Measurements from ENCODE around the gene ZNF684. TPM values are rescaled to one million over a fixed set of nuclear protein-coding genes. Genes with fewer than 3 reads are reported as not detected.
"Not testable (repeated sequence)": the region's sequence is repeated elsewhere in the genome, so short reads cannot be mapped to it uniquely, and the experiment has no call there.

Gene ZNF684
- total RNA-seq: 10 to 100 TPM in 1 of 4 donors, 1 to 10 TPM in 3; 2.3 to 11.5 (median 5.0) TPM

DNA sequence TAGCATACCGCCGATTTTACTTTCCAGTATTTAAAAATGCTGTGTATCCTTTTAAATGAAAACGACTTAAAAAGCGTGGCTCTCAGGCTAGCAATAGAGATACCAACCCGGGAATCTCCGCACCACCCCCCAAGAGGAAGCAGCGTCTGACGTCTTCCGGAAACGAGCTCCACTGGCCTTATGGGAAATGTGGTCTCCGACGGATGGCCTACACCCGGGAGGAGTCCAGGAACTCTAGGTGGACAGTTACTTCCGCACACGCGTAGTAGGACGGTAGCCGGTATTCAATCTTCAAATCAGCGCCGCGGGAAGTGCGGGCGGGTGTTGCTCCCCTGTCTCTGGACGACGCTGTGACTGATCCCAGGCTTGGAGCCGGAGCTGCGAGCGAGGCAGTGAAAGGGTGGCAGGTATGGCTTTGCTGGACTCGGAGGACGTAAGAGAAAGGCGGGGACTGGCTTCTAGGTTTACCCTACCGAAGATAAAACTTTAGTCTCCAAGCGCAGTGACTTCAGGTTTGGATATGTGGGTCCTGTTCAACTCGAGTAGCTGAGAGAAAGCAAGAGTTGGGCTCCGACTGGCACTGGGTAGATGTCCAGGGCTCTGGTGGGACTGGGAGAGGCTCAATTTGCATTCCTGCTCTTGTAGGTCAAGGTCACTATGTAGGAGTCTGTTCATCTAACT, at the start of gene ZNF684:
TSS of gene ZNF684 (plus strand) at position 257 of the 681 bp plus-strand sequence. CDS start 1,530 bp downstream, outside the sequence.
- H3K27me3 ChIP-seq: no peaks in the 10 kb centered on the region
- no peaks in the 10 kb centered on the region for H3K9me3 ChIP-seq
- TF ChIP-seq, protein P1, sequence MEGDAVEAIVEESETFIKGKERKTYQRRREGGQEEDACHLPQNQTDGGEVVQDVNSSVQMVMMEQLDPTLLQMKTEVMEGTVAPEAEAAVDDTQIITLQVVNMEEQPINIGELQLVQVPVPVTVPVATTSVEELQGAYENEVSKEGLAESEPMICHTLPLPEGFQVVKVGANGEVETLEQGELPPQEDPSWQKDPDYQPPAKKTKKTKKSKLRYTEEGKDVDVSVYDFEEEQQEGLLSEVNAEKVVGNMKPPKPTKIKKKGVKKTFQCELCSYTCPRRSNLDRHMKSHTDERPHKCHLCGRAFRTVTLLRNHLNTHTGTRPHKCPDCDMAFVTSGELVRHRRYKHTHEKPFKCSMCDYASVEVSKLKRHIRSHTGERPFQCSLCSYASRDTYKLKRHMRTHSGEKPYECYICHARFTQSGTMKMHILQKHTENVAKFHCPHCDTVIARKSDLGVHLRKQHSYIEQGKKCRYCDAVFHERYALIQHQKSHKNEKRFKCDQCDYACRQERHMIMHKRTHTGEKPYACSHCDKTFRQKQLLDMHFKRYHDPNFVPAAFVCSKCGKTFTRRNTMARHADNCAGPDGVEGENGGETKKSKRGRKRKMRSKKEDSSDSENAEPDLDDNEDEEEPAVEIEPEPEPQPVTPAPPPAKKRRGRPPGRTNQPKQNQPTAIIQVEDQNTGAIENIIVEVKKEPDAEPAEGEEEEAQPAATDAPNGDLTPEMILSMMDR (IDR thresholded peaks at IDR 0.05): no peak
- TF ChIP-seq POLR2AphosphoS5 (IDR thresholded peaks at IDR 0.05) (peak; percentile 69), POLR2A (IDR thresholded peaks at IDR 0.05) (peak in 1 of 2 donors; percentile 19), EP300 (IDR thresholded peaks at IDR 0.05) (no peak)
- H3K36me3 ChIP-seq: peaks cover 0 to 3% of the 10 kb centered on the region in 2 donors
- 0 to 3% methylated on average over 5 to 13 of the region's 35 CpGs for WGBS, 2 donors (ENCODE audit: low coverage in 1 of 2)
- H3K27ac ChIP-seq: peak within 1 kb of the TSS; percentile 79 to 90 (median 85)
- H3K4me1 ChIP-seq: peaks cover 6 to 15% (median 10%) of the 10 kb centered on the region in 3 donors
- peak; percentile 98 for ATAC-seq
- H3K4me3 ChIP-seq: peak within 1 kb of the TSS; percentile 61 to 87

GRCh38 chr1:40495315-40495903, 36.0 kb upstream of the ZNF684 start:
- Histone ChIP-seq H3K36me3 (peaks cover 4 to 83% of the 10 kb centered on the region in 2 donors), H3K9me3 (peaks cover 5 to 88% (median 5%) of the 10 kb centered on the region in 3 donors), H3K27me3 (no peaks in the 10 kb centered on the region), H3K4me1 (no peaks in the 10 kb centered on the region), H3K4me3 (no peak overlapping the region), H3K27ac (no peak overlapping the region)
- WGBS, 2 donors (ENCODE audit: low coverage in 1 of 2): 96 to 100% methylated on average over 4 of the region's 4 CpGs
- TF ChIP-seq, protein P1 (IDR thresholded peaks at IDR 0.05): no peak
- TF ChIP-seq POLR2AphosphoS5 (IDR thresholded peaks at IDR 0.05): no peak
- no peak for TF ChIP-seq EP300 (IDR thresholded peaks at IDR 0.05)
- TF ChIP-seq POLR2A (IDR thresholded peaks at IDR 0.05): no peak
- ATAC-seq: no peak

GRCh38 chr1:40502651-40503050, 28.8 kb upstream of the ZNF684 start:
- ATAC-seq, H3K4me3 ChIP-seq, H3K27ac ChIP-seq, H3K4me1 ChIP-seq, H3K27me3 ChIP-seq: not testable (repeated sequence)
- WGBS, 2 donors (ENCODE audit: low coverage in 1 of 2): 98 to 100% methylated on average over 2 to 4 of the region's 4 CpGs
- Histone ChIP-seq H3K36me3 (peaks cover 0 to 38% of the 10 kb centered on the region in 2 donors), H3K9me3 (peaks cover 0 to 61% (median 0%) of the 10 kb centered on the region in 3 donors)

DNA sequence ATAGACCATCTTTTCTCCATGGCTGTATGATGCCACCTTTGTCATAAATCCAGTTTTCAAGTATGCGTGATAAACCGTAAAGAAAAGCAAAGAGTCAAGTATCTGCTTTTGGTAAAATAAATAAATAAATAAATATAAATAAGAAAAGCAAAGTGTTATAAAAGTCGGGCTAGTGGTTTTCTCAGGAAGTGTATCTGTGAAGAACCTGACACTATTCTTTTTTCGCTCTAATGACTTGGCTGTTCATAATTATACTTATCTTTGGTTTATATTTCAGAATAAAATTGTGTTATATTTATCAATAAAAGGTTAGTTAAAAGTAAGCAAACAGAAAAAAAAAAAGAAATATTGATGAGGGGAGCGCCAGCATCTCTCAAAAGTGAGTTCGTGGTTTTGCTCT, 23.5 kb upstream of the ZNF684 start:
- ATAC-seq: no peak
- Histone ChIP-seq H3K4me3 (peak overlapping the region; percentile 60 to 76), H3K27ac (peak overlapping the region in 3 of 4 donors; percentile 83), H3K36me3 (peaks cover 0 to 14% of the 10 kb centered on the region in 2 donors), H3K4me1 (peaks cover 0 to 21% (median 3%) of the 10 kb centered on the region in 3 donors), H3K27me3 (no peaks in the 10 kb centered on the region), H3K9me3 (peaks cover 0 to 17% (median 0%) of the 10 kb centered on the region in 3 donors)
- TF ChIP-seq, protein P1 (IDR thresholded peaks at IDR 0.05): no peak
- TF ChIP-seq POLR2AphosphoS5 (IDR thresholded peaks at IDR 0.05) (no peak), POLR2A (IDR thresholded peaks at IDR 0.05) (no peak), EP300 (IDR thresholded peaks at IDR 0.05) (no peak)
- 61 to 64% methylated on average over 6 of the region's 6 CpGs for WGBS, 2 donors (ENCODE audit: low coverage in 1 of 2)

DNA sequence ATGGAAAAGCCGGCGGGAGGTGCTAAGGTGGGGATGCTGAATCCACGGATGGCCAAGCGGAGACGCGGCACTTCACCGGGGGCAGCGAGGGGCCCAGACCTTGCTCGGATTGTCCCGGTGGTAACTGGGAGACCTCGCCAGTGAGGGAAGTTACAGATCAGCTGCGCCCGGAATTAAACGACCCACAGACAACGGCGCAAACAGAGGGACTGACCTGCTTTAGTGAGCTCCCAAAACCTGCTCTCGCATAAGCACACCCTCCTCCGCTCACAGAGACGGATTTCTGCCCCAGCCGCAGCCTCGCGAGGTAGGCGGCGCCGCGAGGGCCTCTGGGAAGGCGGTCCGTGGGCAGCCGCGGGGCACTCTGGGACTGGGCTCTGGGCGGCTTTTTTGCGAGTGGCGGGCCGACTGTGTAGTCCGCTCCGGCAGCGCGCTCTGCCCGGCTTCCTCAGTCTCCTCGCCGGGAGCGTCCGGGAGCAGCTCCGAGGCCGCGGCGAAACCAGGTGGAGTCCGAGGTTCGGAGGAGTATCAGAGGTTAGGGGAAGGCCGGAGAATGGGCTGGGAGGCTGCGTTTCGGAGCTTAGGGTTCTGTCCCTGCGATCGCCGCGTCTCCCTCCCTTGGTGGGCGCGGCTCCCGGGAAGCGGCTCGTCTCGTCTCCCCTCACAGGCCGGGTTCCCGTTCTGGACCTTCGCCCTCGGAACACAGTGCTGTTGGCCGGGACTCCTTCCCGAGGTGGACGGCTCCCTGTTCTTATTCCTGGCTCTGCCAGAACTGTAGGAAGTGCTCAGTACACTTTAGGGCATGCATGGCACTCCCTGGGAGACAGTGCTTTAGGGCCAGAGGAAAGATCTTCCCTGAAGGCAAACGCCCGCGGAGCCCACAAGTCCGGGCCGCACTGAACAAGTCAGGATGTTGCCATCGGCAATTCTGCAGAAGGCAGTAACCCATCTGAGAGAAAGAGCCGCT, 22.8 kb upstream of the ZNF684 start, which contains the start of gene EXO5:
TSS of gene EXO5 (plus strand) at position 393 of the 967 bp plus-strand sequence. CDS start 5,778 bp downstream, outside the sequence.
- 0 to 1% methylated on average over 11 to 15 of the region's 76 CpGs for WGBS, 2 donors (ENCODE audit: low coverage in 1 of 2)
- ATAC-seq: peak; percentile 96
- H3K36me3 ChIP-seq: peaks cover 0 to 14% of the 10 kb centered on the region in 2 donors

More for the DNA sequence above, 22.8 kb upstream of the ZNF684 start, which contains the start of gene EXO5:
- no peaks in the 10 kb centered on the region for H3K27me3 ChIP-seq
- peak within 1 kb of the TSS; percentile 60 to 76 for H3K4me3 ChIP-seq
- H3K4me1 ChIP-seq: peaks cover 0 to 21% (median 3%) of the 10 kb centered on the region in 3 donors
- H3K9me3 ChIP-seq: peaks cover 0 to 10% (median 0%) of the 10 kb centered on the region in 3 donors
- TF ChIP-seq POLR2A (IDR thresholded peaks at IDR 0.05) (peak; percentile 26 to 30), EP300 (IDR thresholded peaks at IDR 0.05) (no peak), POLR2AphosphoS5 (IDR thresholded peaks at IDR 0.05) (peak; percentile 41)
- TF ChIP-seq, protein P1 (IDR thresholded peaks at IDR 0.05): peak in 1 of 4 experiments; percentile 24
- H3K27ac ChIP-seq: peak within 1 kb of the TSS; percentile 10 to 83 (median 83)

Measured in gastroesophageal sphincter (tissue), 4 donors.